ENCODE measurements around the gene KIR3DL3.
"Not testable (repeated sequence)": the region's sequence is repeated elsewhere in the genome, so short reads cannot be mapped to it uniquely, and the experiment has no call there.

The KIR3DL3 gene

GRCh38 chr19:54738306-54738705, 14.1 kb downstream of the KIR3DL3 start, which contains the start of gene KIR2DL3:
TSS of gene KIR2DL3 (plus strand) at chr19:54738513. CDS start at chr19:54738546, 33 bp downstream.
- not testable (repeated sequence) for DNase-seq

DNA sequence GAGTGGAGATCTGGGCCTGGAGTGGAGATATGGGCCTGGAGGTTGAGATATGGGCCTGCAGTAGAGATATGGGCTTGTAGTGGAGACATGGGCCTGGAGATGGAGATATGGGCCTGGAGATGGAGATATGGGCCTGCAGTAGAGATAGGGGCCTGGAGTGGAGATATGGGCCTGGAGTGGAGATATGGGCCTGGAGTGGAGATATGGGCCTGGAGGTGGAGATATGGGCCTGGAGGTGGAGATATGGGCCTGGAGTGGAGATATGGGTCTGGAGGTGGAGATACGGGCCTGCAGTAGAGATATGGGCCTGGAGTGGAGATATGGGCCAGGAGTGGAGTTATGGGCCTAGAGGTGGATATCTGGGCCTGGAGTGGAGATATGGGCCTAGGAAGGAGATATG, 14.5 kb downstream of the KIR3DL3 start:
- no peak for DNase-seq

- no peak for DNase-seq
Observed at GRCh38 chr19:54739587-54740497, 15.6 kb downstream of the KIR3DL3 start.

DNA sequence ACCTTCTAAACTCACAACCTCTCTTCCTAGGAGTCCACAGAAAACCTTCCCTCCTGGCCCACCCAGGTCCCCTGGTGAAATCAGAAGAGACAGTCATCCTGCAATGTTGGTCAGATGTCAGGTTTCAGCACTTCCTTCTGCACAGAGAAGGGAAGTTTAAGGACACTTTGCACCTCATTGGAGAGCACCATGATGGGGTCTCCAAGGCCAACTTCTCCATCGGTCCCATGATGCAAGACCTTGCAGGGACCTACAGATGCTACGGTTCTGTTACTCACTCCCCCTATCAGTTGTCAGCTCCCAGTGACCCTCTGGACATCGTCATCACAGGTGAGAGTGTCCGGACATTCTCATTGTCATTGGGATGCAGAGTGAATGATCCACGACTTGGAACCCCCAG, 17.7 kb downstream of the KIR3DL3 start:
- DNase-seq: not testable (repeated sequence)

- DNase-seq: not testable (repeated sequence)
Observed at GRCh38 chr19:54744080-54744479, 19.8 kb downstream of the KIR3DL3 start.

- not testable (repeated sequence) for DNase-seq
Observed at GRCh38 chr19:54747614-54748322, 23.5 kb downstream of the KIR3DL3 start.

GRCh38 chr19:54750276-54750675, 26.0 kb downstream of the KIR3DL3 start:
- not testable (repeated sequence) for DNase-seq

- DNase-seq: not testable (repeated sequence)
Observed at GRCh38 chr19:54756204-54757110, 32.2 kb downstream of the KIR3DL3 start.

- DNase-seq: not testable (repeated sequence)
Observed at GRCh38 chr19:54758577-54758976, 34.3 kb downstream of the KIR3DL3 start.

DNA sequence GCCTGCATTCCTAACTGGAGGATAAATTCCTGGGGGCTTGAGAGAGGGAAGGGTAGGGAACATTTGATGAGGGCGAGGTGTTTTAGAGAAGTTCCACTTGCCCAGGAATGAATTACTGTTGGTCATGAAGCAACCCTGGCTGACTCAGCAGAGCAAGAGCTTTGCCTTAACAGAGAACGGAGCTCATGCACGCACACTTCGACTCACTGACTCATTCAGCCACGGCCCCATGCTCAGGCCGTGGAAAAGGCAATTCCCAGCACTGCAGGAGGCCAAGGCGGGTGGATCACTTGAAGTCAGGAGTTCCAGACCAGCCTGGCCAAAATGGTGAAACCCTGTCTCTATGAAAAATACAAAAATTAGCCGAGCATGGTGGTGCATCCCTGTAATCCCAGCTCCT, 40.0 kb downstream of the KIR3DL3 start:
- not testable (repeated sequence) for DNase-seq

GRCh38 chr19:54766464-54766863, 42.2 kb downstream of the KIR3DL3 start:
- not testable (repeated sequence) for DNase-seq

DNA sequence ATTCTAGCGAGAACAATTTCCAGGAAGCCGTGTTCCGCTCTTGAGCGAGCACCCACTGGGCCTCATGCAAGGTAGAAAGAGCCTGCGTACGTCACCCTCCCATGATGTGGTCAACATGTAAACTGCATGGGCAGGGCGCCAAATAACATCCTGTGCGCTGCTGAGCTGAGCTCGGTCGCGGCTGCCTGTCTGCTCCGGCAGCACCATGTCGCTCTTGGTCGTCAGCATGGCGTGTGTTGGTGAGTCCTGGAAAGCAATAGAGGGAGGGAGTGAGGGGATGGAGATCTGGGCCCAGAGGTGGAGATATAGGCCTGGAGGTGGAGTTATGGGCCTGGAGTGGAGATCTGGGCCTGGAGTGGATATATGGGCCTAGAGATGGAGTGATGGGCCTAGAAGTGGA, 45.4 kb downstream of the KIR3DL3 start, which contains the start of gene KIR2DL1:
KIR2DL1 (plus strand) TSS at position 148 of the 400 bp plus-strand sequence; CDS start at position 206, 58 bp downstream.
- DNase-seq: not testable (repeated sequence)

- DNase-seq: not testable (repeated sequence)
Observed at GRCh38 chr19:54770511-54770910, 46.3 kb downstream of the KIR3DL3 start.

DNA sequence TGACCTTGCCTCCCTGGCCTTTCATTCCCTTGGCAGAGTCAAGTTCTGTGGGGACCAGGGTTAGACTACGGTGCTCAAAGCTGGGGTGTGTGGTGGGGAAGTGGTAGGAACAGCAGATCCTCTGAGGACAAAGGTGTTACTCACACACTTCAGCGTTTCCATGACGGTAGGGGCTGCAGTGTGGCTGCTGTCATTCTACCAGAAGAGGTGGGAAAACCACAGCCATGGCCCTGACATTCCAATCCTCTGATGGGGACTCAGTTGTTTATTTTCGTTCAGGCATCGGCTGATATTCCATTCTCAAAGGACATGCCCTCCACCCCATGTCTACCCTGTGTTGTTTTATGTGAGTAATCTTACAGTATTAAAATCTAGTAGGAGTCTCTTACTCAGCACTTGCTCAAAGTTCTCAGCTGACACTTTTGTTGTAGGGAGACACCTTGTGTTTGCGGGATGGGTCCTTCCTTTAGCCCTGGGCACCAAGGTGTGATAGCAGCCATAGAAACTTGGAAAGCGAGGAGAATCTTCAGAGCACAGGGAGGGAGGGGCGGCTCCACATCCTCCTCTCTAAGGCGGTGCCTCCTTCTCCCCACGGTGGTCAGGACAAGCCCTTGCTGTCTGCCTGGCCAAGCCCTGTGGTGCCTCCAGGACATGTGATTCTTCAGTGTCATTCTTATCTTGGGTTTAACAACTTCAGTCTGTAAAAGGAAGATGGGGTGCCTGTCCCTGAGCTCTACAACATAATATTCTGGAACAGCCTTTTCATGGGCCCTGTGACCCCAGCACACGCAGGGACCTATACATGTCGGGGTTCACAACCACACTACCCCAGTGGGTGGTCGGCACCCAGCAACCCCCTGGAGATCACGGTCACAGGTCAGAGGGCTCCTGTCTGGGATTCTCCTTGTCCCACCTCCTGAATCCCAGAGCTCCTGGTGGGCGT, 47.0 kb downstream of the KIR3DL3 start:
- DNase-seq: not testable (repeated sequence)

- DNase-seq: not testable (repeated sequence)
Observed at GRCh38 chr19:54772666-54773065, 48.4 kb downstream of the KIR3DL3 start.

DNA sequence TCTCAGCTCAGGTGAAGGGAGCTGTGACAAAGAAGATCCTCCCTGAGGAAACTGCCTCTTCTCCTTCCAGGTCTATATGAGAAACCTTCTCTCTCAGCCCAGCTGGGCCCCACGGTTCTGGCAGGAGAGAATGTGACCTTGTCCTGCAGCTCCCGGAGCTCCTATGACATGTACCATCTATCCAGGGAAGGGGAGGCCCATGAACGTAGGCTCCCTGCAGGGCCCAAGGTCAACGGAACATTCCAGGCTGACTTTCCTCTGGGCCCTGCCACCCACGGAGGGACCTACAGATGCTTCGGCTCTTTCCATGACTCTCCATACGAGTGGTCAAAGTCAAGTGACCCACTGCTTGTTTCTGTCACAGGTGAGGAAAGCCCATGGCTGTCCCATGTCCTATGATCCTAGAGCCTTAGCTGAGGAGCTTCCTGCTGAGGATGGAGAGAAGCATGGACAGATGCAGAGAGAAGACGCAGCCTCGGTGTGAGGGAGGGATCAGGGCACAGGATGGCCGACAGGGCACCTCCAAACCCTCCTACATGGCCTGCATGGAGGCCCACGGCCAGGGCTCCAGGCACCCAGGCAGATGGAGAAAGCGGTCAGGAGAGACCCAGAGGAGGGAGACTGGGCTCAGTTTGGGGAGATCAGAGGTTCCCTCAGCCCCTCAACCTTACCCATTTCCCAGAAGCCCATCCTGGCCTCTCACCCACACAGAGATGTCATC, 51.0 kb downstream of the KIR3DL3 start:
- DNase-seq: not testable (repeated sequence)

GRCh38 chr19:54775830-54776229, 51.6 kb downstream of the KIR3DL3 start:
- DNase-seq: not testable (repeated sequence)

GRCh38 chr19:54777851-54778250, 53.6 kb downstream of the KIR3DL3 start:
- not testable (repeated sequence) for DNase-seq

GRCh38 chr19:54778896-54779295, 54.7 kb downstream of the KIR3DL3 start:
- DNase-seq: not testable (repeated sequence)

- DNase-seq: not testable (repeated sequence)
Observed at GRCh38 chr19:54782916-54783315, 58.7 kb downstream of the KIR3DL3 start.

Measured in NCI-H69 (cell line).